C4-2B (cell line): ENCODE data around the gene TCF19.

Experiments
- ZFX ChIP-seq: fragments of 450-650 bp; IDR thresholded peaks from 2 replicates; pipeline ENCODE4 v1.6.1; 2017
- TF ChIP-seq, protein P1 (sequence below): fragments of 450-650 bp; conservative IDR thresholded peaks from 2 replicates; pipeline ENCODE4 v1.5.1; 2017; ENCODE audit warnings: mild to moderate bottlenecking

DNA sequence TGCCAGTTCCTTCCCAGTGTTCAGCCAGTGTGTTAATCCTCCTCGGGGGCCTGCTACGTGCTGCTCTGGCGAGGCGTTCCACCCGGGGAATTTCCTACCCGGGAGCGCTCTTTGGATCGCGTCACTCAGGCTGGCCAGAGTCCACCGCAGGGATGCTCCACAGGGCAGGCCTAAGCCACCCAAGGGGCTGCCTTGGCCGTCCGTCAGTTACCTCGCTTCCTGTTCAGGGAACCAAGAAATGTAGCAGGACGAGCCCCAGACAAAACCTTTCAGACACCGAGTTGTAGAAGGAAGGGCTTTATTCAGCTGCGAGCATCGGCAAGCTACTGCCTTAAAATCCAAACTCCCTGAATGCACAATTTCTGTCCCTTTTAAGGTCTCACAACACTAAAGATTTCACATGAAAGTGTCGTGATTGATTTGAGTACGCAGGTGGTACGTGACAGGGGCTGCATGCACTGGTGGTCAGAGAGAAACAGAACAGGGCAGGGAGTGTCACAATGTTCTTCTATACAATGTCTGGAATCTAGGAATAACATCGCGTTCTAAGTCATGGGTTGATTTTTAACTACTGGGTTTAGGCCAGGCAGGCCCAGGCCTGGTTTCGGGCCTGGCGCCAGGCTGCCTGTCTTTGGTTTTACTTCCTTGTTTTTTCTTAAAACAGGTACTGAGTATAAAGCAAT, 27.8 kb downstream of the TCF19 start:
- TF ChIP-seq, protein P1, sequence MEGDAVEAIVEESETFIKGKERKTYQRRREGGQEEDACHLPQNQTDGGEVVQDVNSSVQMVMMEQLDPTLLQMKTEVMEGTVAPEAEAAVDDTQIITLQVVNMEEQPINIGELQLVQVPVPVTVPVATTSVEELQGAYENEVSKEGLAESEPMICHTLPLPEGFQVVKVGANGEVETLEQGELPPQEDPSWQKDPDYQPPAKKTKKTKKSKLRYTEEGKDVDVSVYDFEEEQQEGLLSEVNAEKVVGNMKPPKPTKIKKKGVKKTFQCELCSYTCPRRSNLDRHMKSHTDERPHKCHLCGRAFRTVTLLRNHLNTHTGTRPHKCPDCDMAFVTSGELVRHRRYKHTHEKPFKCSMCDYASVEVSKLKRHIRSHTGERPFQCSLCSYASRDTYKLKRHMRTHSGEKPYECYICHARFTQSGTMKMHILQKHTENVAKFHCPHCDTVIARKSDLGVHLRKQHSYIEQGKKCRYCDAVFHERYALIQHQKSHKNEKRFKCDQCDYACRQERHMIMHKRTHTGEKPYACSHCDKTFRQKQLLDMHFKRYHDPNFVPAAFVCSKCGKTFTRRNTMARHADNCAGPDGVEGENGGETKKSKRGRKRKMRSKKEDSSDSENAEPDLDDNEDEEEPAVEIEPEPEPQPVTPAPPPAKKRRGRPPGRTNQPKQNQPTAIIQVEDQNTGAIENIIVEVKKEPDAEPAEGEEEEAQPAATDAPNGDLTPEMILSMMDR, result no peak
- TF ChIP-seq ZFX, result peak; percentile 32; the same call in 1 of the 2 replicates
